Measurements from ENCODE around the gene SYCP2. TPM values are rescaled to one million over a fixed set of nuclear protein-coding genes. Genes with fewer than 3 reads are reported as not detected.

The SYCP2 gene
- total RNA-seq, 1 experiment from 2014 or later = 1.8 TPM

- Histone ChIP-seq H3K27me3 (ENCODE audit: low read length) (no peaks in the 10 kb centered on the region), H3F3A (ENCODE audit: low read length, unreplicated experiment) (no peaks in the 10 kb centered on the region), H3K4me3 (ENCODE audit: low read length) (no peak overlapping the region), H3K9me2 (replicated peaks; ENCODE audit: low read length) (no peaks in the 10 kb centered on the region), H3K4me2 (ENCODE audit: low read length) (no peak overlapping the region), H3K9ac (ENCODE audit: low read length) (no peak overlapping the region), H3K27ac (ENCODE audit: low read length) (no peak overlapping the region), H3K9me3 (ENCODE audit: low read length) (no peaks in the 10 kb centered on the region), H2AFZ (ENCODE audit: low read length) (no peak overlapping the region), H3K36me3 (ENCODE audit: low read depth, low read length) (no peaks in the 10 kb centered on the region), H3K79me2 (ENCODE audit: low read length) (peaks cover 34% of the 10 kb centered on the region), H4K20me1 (ENCODE audit: low read length) (peaks cover 6% of the 10 kb centered on the region; the same call in 1 of the 2 replicates), H3K4me1 (ENCODE audit: insufficient read depth, low read length) (peaks cover 26% of the 10 kb centered on the region)
- TF ChIP-seq EZH2 (IDR thresholded peaks at IDR 0.05; ENCODE audit: low read length, unreplicated experiment) = no peak
- TF ChIP-seq, protein P1, sequence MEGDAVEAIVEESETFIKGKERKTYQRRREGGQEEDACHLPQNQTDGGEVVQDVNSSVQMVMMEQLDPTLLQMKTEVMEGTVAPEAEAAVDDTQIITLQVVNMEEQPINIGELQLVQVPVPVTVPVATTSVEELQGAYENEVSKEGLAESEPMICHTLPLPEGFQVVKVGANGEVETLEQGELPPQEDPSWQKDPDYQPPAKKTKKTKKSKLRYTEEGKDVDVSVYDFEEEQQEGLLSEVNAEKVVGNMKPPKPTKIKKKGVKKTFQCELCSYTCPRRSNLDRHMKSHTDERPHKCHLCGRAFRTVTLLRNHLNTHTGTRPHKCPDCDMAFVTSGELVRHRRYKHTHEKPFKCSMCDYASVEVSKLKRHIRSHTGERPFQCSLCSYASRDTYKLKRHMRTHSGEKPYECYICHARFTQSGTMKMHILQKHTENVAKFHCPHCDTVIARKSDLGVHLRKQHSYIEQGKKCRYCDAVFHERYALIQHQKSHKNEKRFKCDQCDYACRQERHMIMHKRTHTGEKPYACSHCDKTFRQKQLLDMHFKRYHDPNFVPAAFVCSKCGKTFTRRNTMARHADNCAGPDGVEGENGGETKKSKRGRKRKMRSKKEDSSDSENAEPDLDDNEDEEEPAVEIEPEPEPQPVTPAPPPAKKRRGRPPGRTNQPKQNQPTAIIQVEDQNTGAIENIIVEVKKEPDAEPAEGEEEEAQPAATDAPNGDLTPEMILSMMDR (conservative IDR thresholded peaks at IDR 0.05; ENCODE audit: low read depth, low read length) = no peak
- TF ChIP-seq EZH2phosphoT487 (IDR thresholded peaks at IDR 0.05; ENCODE audit: borderline replicate concordance, low read length) = no peak
- ChIA-PET CTCF (no interaction called here), POLR2A (ENCODE audit: unreplicated experiment) (no interaction called here)
- no peak for ATAC-seq
- DNase-seq = no peak
- intact Hi-C loops (cut with micrococcal nuclease) = no loop called here
- BruUV-seq (replicated peaks) = no TSS peak
These were observed 2.2 kb upstream of the SYCP2 start for GRCh38 chr20:59935457-59936185.

DNA sequence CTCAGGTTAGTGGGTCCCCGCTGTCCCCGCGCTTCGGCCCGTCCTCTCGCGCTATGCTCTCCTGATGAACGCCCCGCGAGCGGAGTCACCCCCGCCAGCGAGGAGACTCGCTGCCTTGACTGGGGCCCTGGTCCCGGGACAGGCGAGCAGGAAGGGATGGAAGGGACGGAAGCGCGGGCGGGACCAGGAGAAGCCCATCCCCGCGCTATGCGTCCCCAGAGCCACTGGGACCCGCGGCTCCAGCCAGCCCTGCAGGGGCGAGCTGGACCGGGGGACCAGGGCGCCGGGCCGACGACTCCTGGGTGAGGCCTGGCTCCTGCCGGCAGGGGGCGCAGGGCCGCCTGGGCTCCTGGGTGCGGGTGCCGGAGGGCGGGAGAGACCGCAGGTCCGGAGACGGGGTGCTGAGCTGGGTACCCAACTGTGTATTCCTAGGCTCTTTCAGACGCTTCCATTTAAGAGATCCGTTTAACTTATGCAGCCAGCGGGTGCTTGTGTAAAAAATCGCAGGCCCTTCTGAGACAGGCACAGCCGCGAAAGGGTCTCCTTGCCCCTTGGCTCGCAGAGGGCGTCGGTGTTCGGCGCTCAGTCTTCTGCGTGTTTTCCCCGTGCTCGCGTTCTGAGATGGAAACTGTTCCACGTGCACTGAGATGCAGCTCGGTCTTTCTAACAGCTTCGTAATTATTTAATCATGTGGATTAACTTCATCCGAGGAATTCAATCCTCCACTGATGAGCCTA, 580 bp upstream of the SYCP2 start:
- H3K4me3 ChIP-seq (ENCODE audit: low read length) = peak overlapping the region; percentile 69
- ChIA-PET POLR2A (ENCODE audit: unreplicated experiment) (no interaction called here), CTCF (interaction anchor here (0.5 to 1.7 kb wide), 11 partner anchors 8 to 150 kb away, joined by 3 to 10 read pairs (median 4); no protein-coding TSS in a partner anchor)
- DNase-seq (peak; percentile 78), ATAC-seq (peak; percentile 89)
- H3K79me2 ChIP-seq (ENCODE audit: low read length) = peaks cover 30% of the 10 kb centered on the region
- BruUV-seq (replicated peaks) = no TSS peak
- peaks cover 6% of the 10 kb centered on the region; the same call in 1 of the 2 replicates for H4K20me1 ChIP-seq (ENCODE audit: low read length)
- H3K27me3 ChIP-seq (ENCODE audit: low read length) = no peaks in the 10 kb centered on the region
- no peaks in the 10 kb centered on the region for H3K9me2 ChIP-seq (replicated peaks; ENCODE audit: low read length)
- H3K9me3 ChIP-seq (ENCODE audit: low read length) = no peaks in the 10 kb centered on the region
- intact Hi-C loops (cut with micrococcal nuclease) = no loop called here
- no peak overlapping the region for H3K27ac ChIP-seq (ENCODE audit: low read length)
- peaks cover 22% of the 10 kb centered on the region for H3K4me1 ChIP-seq (ENCODE audit: insufficient read depth, low read length)
- peak overlapping the region; percentile 21; the same call in 1 of the 2 replicates for H3K9ac ChIP-seq (ENCODE audit: low read length)
- TF ChIP-seq EZH2 (IDR thresholded peaks at IDR 0.05; ENCODE audit: low read length, unreplicated experiment) = no peak
- TF ChIP-seq, protein P1 (conservative IDR thresholded peaks at IDR 0.05; ENCODE audit: low read depth, low read length) = peak; percentile 93
- peak overlapping the region; percentile 93 for H3K4me2 ChIP-seq (ENCODE audit: low read length)
- H2AFZ ChIP-seq (ENCODE audit: low read length) = peak overlapping the region; percentile 83
- H3K36me3 ChIP-seq (ENCODE audit: low read depth, low read length) = no peaks in the 10 kb centered on the region
- no peaks in the 10 kb centered on the region for H3F3A ChIP-seq (ENCODE audit: low read length, unreplicated experiment)

All from PC-3 (cell line).